Urinary bladder (tissue), 4 donors: ENCODE results near the gene ABO. TPM values are rescaled to one million over a fixed set of nuclear protein-coding genes. Genes with fewer than 3 reads are reported as not detected.

Experiments
- DNase-seq: peaks from one replicate; pipeline ENCODE4 v3.0.0-alpha.2; 2015; ENCODE audit errors: extremely low spot score
- H3K27ac ChIP-seq: one replicate; pipeline ENCODE4 v1.5.1; 2013; ENCODE audit warnings: low read depth, mild to moderate bottlenecking, moderate library complexity
- H3K36me3 ChIP-seq: one replicate; pipeline ENCODE4 v1.6.1; 2013; ENCODE audit warnings: mild to moderate bottlenecking, moderate library complexity; ENCODE audit not compliant: insufficient read depth
- H3K4me1 ChIP-seq: one replicate; pipeline ENCODE4 v1.6.1; 2013; ENCODE audit warnings: mild to moderate bottlenecking, moderate library complexity; ENCODE audit not compliant: insufficient read depth
- H3K4me3 ChIP-seq: one replicate; pipeline ENCODE4 v1.5.1; 2013; ENCODE audit warnings: low read depth, low read length
- WGBS: extraction: QIAGEN DNeasy Blood & Tissue Kit; methylation state at CpG from one replicate; pipeline ENCODE4 v1.1.7; 2013; 5-methylcytosine and 5-hydroxymethylcytosine counted together
- polyA plus RNA-seq: library from polyadenylated mRNA; stranded (reverse); fragments of 200-250 nt; gene quantifications from one replicate; pipeline ENCODE4 v1.2.3, GENCODE V29; 2013
- total RNA-seq: library from RNA; depleted of rRNA; stranded (reverse); fragments of >200 nt; gene quantifications from one replicate; pipeline ENCODE4 v1.2.3, GENCODE V29; 2014
- donor health status: healthy with polysubstance abuse.
- donor health status: healthy.

The ABO gene
- total and polyA plus RNA-seq, 2 donors = 1.4 to 1.9 TPM

GRCh38 chr9:133263557-133263956 lies 11.4 kb downstream of the ABO start:
- Histone ChIP-seq H3K4me1 (no peaks in the 10 kb centered on the region), H3K27ac (no peak overlapping the region), H3K36me3 (no peaks in the 10 kb centered on the region), H3K4me3 (no peak overlapping the region)
- DNase-seq = no peak
- WGBS = 92% methylated on average over 10 of the region's 10 CpGs

GRCh38 chr9:133262226-133262625 lies 12.8 kb downstream of the ABO start:
- 80% methylated on average over 11 of the region's 11 CpGs for WGBS
- H3K27ac ChIP-seq = no peak overlapping the region
- no peak overlapping the region for H3K4me3 ChIP-seq
- H3K36me3 ChIP-seq = no peaks in the 10 kb centered on the region
- H3K4me1 ChIP-seq = no peaks in the 10 kb centered on the region
- no peak for DNase-seq

GRCh38 chr9:133261753-133262120 lies 13.3 kb downstream of the ABO start:
- 78% methylated on average over 5 of the region's 5 CpGs for WGBS
- no peaks in the 10 kb centered on the region for H3K4me1 ChIP-seq
- no peak overlapping the region for H3K27ac ChIP-seq
- no peaks in the 10 kb centered on the region for H3K36me3 ChIP-seq
- no peak overlapping the region for H3K4me3 ChIP-seq
- DNase-seq = no peak

- Histone ChIP-seq H3K27ac (no peak overlapping the region), H3K4me1 (no peaks in the 10 kb centered on the region), H3K4me3 (no peak overlapping the region), H3K36me3 (no peaks in the 10 kb centered on the region)
- DNase-seq = no peak
- WGBS = 77% methylated on average over 18 of the region's 18 CpGs
Measured at GRCh38 chr9:133261103-133261752, 13.8 kb downstream of the ABO start.

- H3K4me1 ChIP-seq = no peaks in the 10 kb centered on the region
- no peak overlapping the region for H3K4me3 ChIP-seq
- no peak overlapping the region for H3K27ac ChIP-seq
- no peak for DNase-seq
- 84% methylated on average over 9 of the region's 9 CpGs for WGBS
- H3K36me3 ChIP-seq = no peaks in the 10 kb centered on the region
Measured at GRCh38 chr9:133260334-133261102, 14.5 kb downstream of the ABO start.

GRCh38 chr9:133258061-133259015 lies 16.7 kb downstream of the ABO start:
- Histone ChIP-seq H3K36me3 (no peaks in the 10 kb centered on the region), H3K4me3 (no peak overlapping the region), H3K4me1 (no peaks in the 10 kb centered on the region), H3K27ac (no peak overlapping the region)
- 80% methylated on average over 21 of the region's 21 CpGs for WGBS
- no peak for DNase-seq

- H3K4me3 ChIP-seq = no peak overlapping the region
- DNase-seq = no peak
- H3K4me1 ChIP-seq = no peaks in the 10 kb centered on the region
- WGBS = 58% methylated on average over 13 of the region's 13 CpGs
- H3K36me3 ChIP-seq = no peaks in the 10 kb centered on the region
- H3K27ac ChIP-seq = no peak overlapping the region
Measured at GRCh38 chr9:133257465-133257956, 17.5 kb downstream of the ABO start.

- DNase-seq = no peak
- H3K4me3 ChIP-seq = no peak overlapping the region
- 68% methylated on average over 10 of the region's 10 CpGs for WGBS
- H3K27ac ChIP-seq = no peak overlapping the region
- H3K36me3 ChIP-seq = no peaks in the 10 kb centered on the region
- no peaks in the 10 kb centered on the region for H3K4me1 ChIP-seq
Measured at GRCh38 chr9:133256686-133257091, 18.3 kb downstream of the ABO start.

GRCh38 chr9:133256136-133256461 lies 18.9 kb downstream of the ABO start:
- no peak for DNase-seq
- Histone ChIP-seq H3K4me1 (no peaks in the 10 kb centered on the region), H3K27ac (no peak overlapping the region), H3K36me3 (no peaks in the 10 kb centered on the region), H3K4me3 (no peak overlapping the region)
- WGBS = 93% methylated on average over 30 of the region's 30 CpGs

- H3K27ac ChIP-seq = no peak overlapping the region
- H3K36me3 ChIP-seq = no peaks in the 10 kb centered on the region
- H3K4me3 ChIP-seq = no peak overlapping the region
- DNase-seq = no peak
- H3K4me1 ChIP-seq = no peaks in the 10 kb centered on the region
- WGBS = 91% methylated on average over 42 of the region's 42 CpGs
Measured at GRCh38 chr9:133255371-133256135, 19.4 kb downstream of the ABO start.

- Histone ChIP-seq H3K4me3 (no peak overlapping the region), H3K36me3 (no peaks in the 10 kb centered on the region), H3K27ac (no peak overlapping the region), H3K4me1 (no peaks in the 10 kb centered on the region)
- DNase-seq = no peak
- WGBS = 91% methylated on average over 5 of the region's 5 CpGs
Measured at GRCh38 chr9:133254471-133254870, 20.5 kb downstream of the ABO start.

GRCh38 chr9:133253268-133253667 lies 21.7 kb downstream of the ABO start:
- Histone ChIP-seq H3K27ac (no peak overlapping the region), H3K4me1 (no peaks in the 10 kb centered on the region), H3K36me3 (no peaks in the 10 kb centered on the region), H3K4me3 (no peak overlapping the region)
- 46% methylated on average over 1 of the region's 1 CpG for WGBS
- no peak for DNase-seq
